Body of pancreas (tissue), 4 donors: ENCODE results near the gene METTL24.

Experiments used
- CTCF ChIP-seq, 7 experiments: fragments of 450-650 bp in 4 of 7; fragments of 200-600 bp in 3 of 7; sonication (generic) in 3 of 7; IDR thresholded peaks; one replicate each; pipeline ENCODE4 v1.5.1; 2016 to 2019; ENCODE audit warnings: antibody characterized with exemption in 7 of 7
- POLR2A ChIP-seq, 3 donors: fragments of 450-650 bp; IDR thresholded peaks; one replicate each; pipeline ENCODE4 v1.6.1; 2016; ENCODE audit warnings: antibody characterized with exemption in 3 of 3, mild to moderate bottlenecking in 2 of 3

- TF ChIP-seq POLR2A (IDR thresholded peaks at IDR 0.05): no peak
- TF ChIP-seq CTCF (IDR thresholded peaks at IDR 0.05): no peak
Measured at GRCh38 chr6:110392727-110393126, 34.6 kb upstream of the METTL24 start.
